A549 (cell line): ENCODE measurements around the gene PARD3B. TPM values are rescaled to one million over a fixed set of nuclear protein-coding genes. Genes with fewer than 3 reads are reported as not detected.
A peak's percentile ranks its signal among the peaks of the same experiment; 100 is the strongest.

Source experiments
- ATAC-seq, 2 experiments: fragments of 200-7000 bp in 1 of 2; fragments of >200 bp in 1 of 2; cut with Nextera tagmentation in 1 of 2; cut with Tn5 transposase in 1 of 2; 3 replicates each; pipeline versions ENCODE4 v1.8.0 to v1.9.1; 2018 to 2020; ENCODE audit warnings: mild to moderate bottlenecking in 1 of 2, moderate library complexity in 1 of 2
- CTCF ChIA-PET: fragments of 300-600 bp; sonication (Branson Sonifier 250); formaldehyde crosslinking; extraction: SDS; loops from one replicate; lab custom pipeline; 2021; ENCODE audit warnings: antibody characterized with exemption, inconsistent platforms; lab: Yijun Ruan, JAX
- POLR2A ChIA-PET: fragments of 350-600 bp; formaldehyde crosslinking; extraction: SDS; loops from one replicate; lab custom pipeline; 2021; ENCODE audit warnings: antibody characterized with exemption, inconsistent platforms; lab: Yijun Ruan, JAX
- DNase-seq, 2 experiments: peaks; one replicate each; pipeline versions ENCODE4 v3.0.0 to v3.0.0-alpha.2; 2011 to 2016; ENCODE audit warnings: low read depth in 1 of 2, low spot score in 1 of 2
- FAIRE-seq: peaks from 2 replicates; lab custom pipeline; 2011; peaks lifted over from hg19 to GRCh38; lab: Jason Lieb, UNC
- H3K27ac ChIP-seq, 2 experiments: fragments of >200 bp; sonication (Bioruptor Twin); formaldehyde crosslinking; 3 replicates each; pipeline ENCODE4 v1.5.1; 2016 to 2017
- H3K4me1 ChIP-seq: fragments of >200 bp; sonication (Bioruptor Twin); formaldehyde crosslinking; 3 replicates; pipeline ENCODE4 v1.6.1; 2016
- H3K4me2 ChIP-seq: fragments of >200 bp; sonication (Bioruptor Twin); formaldehyde crosslinking; 3 replicates; pipeline ENCODE4 v1.6.1; 2016
- H3K4me3 ChIP-seq: fragments of >200 bp; sonication (Bioruptor Twin); formaldehyde crosslinking; 3 replicates; pipeline ENCODE4 v1.5.1; 2016
- H3K9me3 ChIP-seq: fragments of >200 bp; sonication (Bioruptor Twin); formaldehyde crosslinking; 3 replicates; pipeline ENCODE4 v1.6.1; 2016
- CEBPB ChIP-seq, 2 experiments: fragments of >200 bp in 1 of 2; sonication (Bioruptor Twin) in 1 of 2; formaldehyde crosslinking in 1 of 2; IDR thresholded peaks; 2 replicates each; pipeline ENCODE4 v1.6.1; 2012 to 2016
- CHD4 ChIP-seq: fragments of 200-600 bp; sonication (generic); IDR thresholded peaks from 2 replicates; pipeline ENCODE4 v1.6.1; 2016; ENCODE audit warnings: antibody characterized with exemption, mild to moderate bottlenecking, borderline replicate concordance
- FOSL2 ChIP-seq, 2 experiments: fragments of 450-650 bp in 1 of 2; fragments of >200 bp in 1 of 2; sonication (Bioruptor Twin) in 1 of 2; formaldehyde crosslinking; IDR thresholded peaks; 2 replicates each; pipeline versions ENCODE4 v1.5.0 to v1.6.1; 2016 to 2020; ENCODE audit warnings: mild to moderate bottlenecking in 1 of 2, moderate library complexity in 1 of 2
- GATA3 ChIP-seq: IDR thresholded peaks from 2 replicates; pipeline ENCODE4 v1.6.1; 2012; ENCODE audit warnings: borderline replicate concordance
- HES2 ChIP-seq: fragments of >200 bp; sonication (Bioruptor Twin); formaldehyde crosslinking; IDR thresholded peaks from 2 replicates; pipeline ENCODE4 v1.6.1; 2016
- HEYL ChIP-seq: fragments of 250-450 bp; sonication (Bioruptor Pico); IDR thresholded peaks from 2 replicates; pipeline ENCODE4 v1.8.0; 2021; ENCODE audit warnings: mild to moderate bottlenecking, moderate library complexity
- HMGXB4 ChIP-seq: fragments of 250-450 bp; sonication (Bioruptor Pico); IDR thresholded peaks from 2 replicates; pipeline ENCODE4 v1.5.0; 2021; ENCODE audit warnings: mild to moderate bottlenecking, moderate library complexity, borderline replicate concordance
- HOXA7 ChIP-seq: fragments of 250-450 bp; sonication (Bioruptor Pico); IDR thresholded peaks from 2 replicates; pipeline ENCODE4 v1.5.0; 2020; ENCODE audit warnings: mild to moderate bottlenecking, moderate library complexity
- HOXB13 ChIP-seq: fragments of 250-450 bp; sonication (Bioruptor Pico); IDR thresholded peaks from 2 replicates; pipeline ENCODE4 v1.5.0; 2020; ENCODE audit warnings: low read depth, mild to moderate bottlenecking, moderate library complexity
- HOXB5 ChIP-seq: fragments of 250-450 bp; sonication (Bioruptor Pico); IDR thresholded peaks from 2 replicates; pipeline ENCODE4 v1.5.0; 2020; ENCODE audit warnings: mild to moderate bottlenecking, moderate library complexity
- JUN ChIP-seq, 2 experiments: fragments of >200 bp; sonication (Bioruptor Twin); formaldehyde crosslinking; IDR thresholded peaks; 2 replicates in 1 of 2; 3 replicates in 1 of 2; pipeline ENCODE4 v1.6.1; 2016 to 2017
- KDM5A ChIP-seq: fragments of 200-600 bp; sonication (generic); IDR thresholded peaks from 2 replicates; pipeline ENCODE4 v1.6.1; 2016; ENCODE audit warnings: antibody characterized with exemption, mild to moderate bottlenecking
- MAX ChIP-seq: IDR thresholded peaks from 2 replicates; pipeline ENCODE4 v1.6.1; 2012
- MAZ ChIP-seq: fragments of 150-350 bp; IDR thresholded peaks from 2 replicates; pipeline ENCODE4 v1.6.1; 2014; ENCODE audit warnings: antibody characterized with exemption, low read depth, low read length, borderline replicate concordance
- NPAS2 ChIP-seq: fragments of 250-450 bp; sonication (Bioruptor Pico); IDR thresholded peaks from 2 replicates; pipeline ENCODE4 v1.8.0; 2022; ENCODE audit warnings: mild to moderate bottlenecking, moderate library complexity, borderline replicate concordance
- PHF8 ChIP-seq: fragments of 200-600 bp; sonication (generic); IDR thresholded peaks from 2 replicates; pipeline ENCODE4 v1.6.1; 2016; ENCODE audit warnings: low read depth, mild to moderate bottlenecking, antibody characterized with exemption, moderate library complexity, borderline replicate concordance
- POLR2AphosphoS2 ChIP-seq: conservative IDR thresholded peaks from 2 replicates; pipeline ENCODE4 v1.6.1; 2012; ENCODE audit warnings: low read length, improper control_type of control experiment, inconsistent platforms
- RAD21 ChIP-seq, 2 experiments: fragments of >200 bp in 1 of 2; sonication (Bioruptor Twin) in 1 of 2; formaldehyde crosslinking in 1 of 2; IDR thresholded peaks in 1 of 2; conservative IDR thresholded peaks in 1 of 2; 2 replicates in 1 of 2; 3 replicates in 1 of 2; pipeline ENCODE4 v1.6.1; 2012 to 2018; ENCODE audit warnings: inconsistent platforms in 1 of 2
- RFX5 ChIP-seq: fragments of 450-650 bp; IDR thresholded peaks from 2 replicates; pipeline ENCODE4 v1.7.1; 2014; ENCODE audit warnings: antibody characterized with exemption, mild to moderate bottlenecking, moderate library complexity
- RNF2 ChIP-seq: fragments of 200-600 bp; sonication (generic); IDR thresholded peaks from 2 replicates; pipeline ENCODE4 v1.6.1; 2016; ENCODE audit warnings: low read depth, mild to moderate bottlenecking, antibody characterized with exemption, moderate library complexity, borderline replicate concordance
- SREBF2 ChIP-seq: fragments of 450-650 bp; IDR thresholded peaks from 2 replicates; pipeline ENCODE4 v1.6.1; 2014; ENCODE audit warnings: mild to moderate bottlenecking, moderate library complexity
- USF2 ChIP-seq: fragments of 450-650 bp; IDR thresholded peaks from 2 replicates; pipeline ENCODE4 v1.6.1; 2014; ENCODE audit warnings: antibody characterized with exemption
- ZFP36 ChIP-seq: fragments of 450-650 bp; IDR thresholded peaks from 2 replicates; pipeline ENCODE4 v1.6.1; 2014; ENCODE audit warnings: borderline replicate concordance; ENCODE audit not compliant: partially characterized antibody
- ZNF302 ChIP-seq: fragments of 250-450 bp; sonication (Bioruptor Pico); IDR thresholded peaks from 2 replicates; pipeline ENCODE4 v1.9.0; 2021; ENCODE audit warnings: inconsistent platforms, mild to moderate bottlenecking, moderate library complexity
- WGBS: methylation state at CpG from one replicate; pipeline ENCODE4 v1.1.6; 2017; ENCODE audit errors: missing lambda C conversion rate; 5-methylcytosine and 5-hydroxymethylcytosine counted together
- polyA plus RNA-seq, 4 experiments: library from polyadenylated mRNA; depleted of rRNA in 3 of 4; stranded (reverse); fragments of >200 nt; fragmentation: RNase III in 1 of 4; extraction: RNeasy Plus Mini Kit Qiagen cat#74134 plus additional on column Dnase treatment in 1 of 4; gene quantifications; 2 replicates in 3 of 4; 3 replicates in 1 of 4; pipeline ENCODE4 v1.2.3, GENCODE V29; 2011 to 2017

The PARD3B gene
- polyA plus RNA-seq, 2 of the 4 experiments (the other 2 are of a cell fraction), result 1.2 to 2.4 TPM

GRCh38 chr2:205659922-205660321 lies 1114.6 kb downstream of the PARD3B start (continued):
- TF ChIP-seq MAX (no peak), POLR2AphosphoS2 (no peak), USF2 (no peak), GATA3 (no peak)

GRCh38 chr2:205660521-205661124 lies 1115.3 kb downstream of the PARD3B start:
- ATAC-seq (peak; percentile 10 to 62; a peak in 3 of 6 replicates), FAIRE-seq (no peak), DNase-seq (peak in 1 of 2 experiments; percentile 27)
- no peak for TF ChIP-seq HOXA7 (CRISPR knock-in tag)
- TF ChIP-seq HOXB5 (CRISPR knock-in tag), result no peak
- TF ChIP-seq SREBF2, result no peak
- no peak for TF ChIP-seq CHD4
- TF ChIP-seq HOXB13 (CRISPR knock-in tag), result no peak
- TF ChIP-seq PHF8, result no peak
- no peak for TF ChIP-seq JUN (IDR thresholded peaks at IDR 0.05)
- H3K27ac ChIP-seq, result no peak overlapping the region
- H3K4me2 ChIP-seq, result peak overlapping the region; percentile 47; the same call in 2 of the 3 replicates
- WGBS, result 22% methylated on average over 8 of the region's 8 CpGs
- no peak overlapping the region for H3K4me3 ChIP-seq
- H3K4me1 ChIP-seq, result peaks cover 10% of the 10 kb centered on the region
- ChIA-PET CTCF (interaction anchor here (0.9 to 3.3 kb wide), 2 partner anchors 15 to 1400 kb away, joined by 3 to 14 read pairs; no protein-coding TSS in a partner anchor), POLR2A (no interaction called here)
- no peaks in the 10 kb centered on the region for H3K9me3 ChIP-seq

GRCh38 chr2:205661281-205661680 lies 1116.0 kb downstream of the PARD3B start:
- Histone ChIP-seq H3K9me3 (no peaks in the 10 kb centered on the region), H3K4me3 (no peak overlapping the region), H3K4me2 (no peak overlapping the region), H3K27ac (no peak overlapping the region), H3K4me1 (peaks cover 10% of the 10 kb centered on the region)
- TF ChIP-seq NPAS2, result no peak
- TF ChIP-seq HMGXB4 (CRISPR knock-in tag), result no peak
- TF ChIP-seq FOSL2 (IDR thresholded peaks at IDR 0.05), result no peak
- TF ChIP-seq FOSL2 (CRISPR knock-in tag; IDR thresholded peaks at IDR 0.05), result no peak
- FAIRE-seq (no peak), ATAC-seq (no peak), DNase-seq (no peak)
- WGBS, result 65% methylated on average over 5 of the region's 5 CpGs
- CTCF ChIA-PET, result interaction anchor here (3.3 kb wide), 1 partner anchor 14 kb away, joined by 14 read pairs; no protein-coding TSS in a partner anchor
- POLR2A ChIA-PET, result no interaction called here

- H3K4me2 ChIP-seq, result no peak overlapping the region
- POLR2A ChIA-PET, result no interaction called here
- no peak for FAIRE-seq
- no peak for DNase-seq
- H3K9me3 ChIP-seq, result no peaks in the 10 kb centered on the region
- H3K27ac ChIP-seq, result no peak overlapping the region
- CTCF ChIA-PET, result interaction anchor here (3.3 kb wide), 1 partner anchor 13 kb away, joined by 14 read pairs; no protein-coding TSS in a partner anchor
- 29% methylated on average over 3 of the region's 3 CpGs for WGBS
- ATAC-seq, result no peak
- peaks cover 10% of the 10 kb centered on the region for H3K4me1 ChIP-seq
- H3K4me3 ChIP-seq, result no peak overlapping the region
- TF ChIP-seq HES2 (no peak), ZFP36 (no peak), HMGXB4 (CRISPR knock-in tag) (no peak), RNF2 (no peak), HEYL (no peak), NPAS2 (no peak), MAZ (no peak), FOSL2 (IDR thresholded peaks at IDR 0.05) (no peak), FOSL2 (CRISPR knock-in tag; IDR thresholded peaks at IDR 0.05) (no peak), GATA3 (no peak), CEBPB (IDR thresholded peaks at IDR 0.05) (no peak), RFX5 (no peak), ZNF302 (CRISPR knock-in tag) (no peak), RAD21 (conservative IDR thresholded peaks at IDR 0.05 in 1 of 2, IDR thresholded peaks at IDR 0.05 in 1 of 2) (no peak), KDM5A (no peak)
These were observed 1117.1 kb downstream of the PARD3B start for GRCh38 chr2:205662206-205662965.
